Parathyroid adenoma (tissue), 2 donors: ENCODE measurements around the gene CAPZB.

ENCODE experiments used
- H2AFZ ChIP-seq: fragments of 300-600 bp; sonication (generic); one replicate; pipeline ENCODE4 v1.7.0; 2017; ENCODE audit warnings: antibody characterized with exemption, mild to moderate bottlenecking
- H3K27ac ChIP-seq: fragments of 300-600 bp; sonication (generic); one replicate; pipeline ENCODE4 v1.7.0; 2017
- H3K27me3 ChIP-seq: fragments of 300-600 bp; sonication (generic); one replicate; pipeline ENCODE4 v1.7.0; 2017; ENCODE audit warnings: low read length; ENCODE audit not compliant: control insufficient read depth, insufficient read depth
- H3K36me3 ChIP-seq: fragments of 300-600 bp; sonication (generic); one replicate; pipeline ENCODE4 v1.7.0; 2017; ENCODE audit warnings: low read length; ENCODE audit not compliant: control insufficient read depth, insufficient read depth
- H3K4me1 ChIP-seq: fragments of 300-600 bp; sonication (generic); one replicate; pipeline ENCODE4 v1.7.0; 2017; ENCODE audit warnings: control low read depth
- H3K4me2 ChIP-seq: fragments of 300-600 bp; sonication (generic); one replicate; pipeline ENCODE4 v1.7.0; 2017; ENCODE audit warnings: low read length
- H3K4me3 ChIP-seq: fragments of 300-600 bp; sonication (generic); one replicate; pipeline ENCODE4 v1.7.0; 2017; ENCODE audit warnings: low read depth, low read length
- H3K79me2 ChIP-seq: fragments of 300-600 bp; sonication (generic); one replicate; pipeline ENCODE4 v1.7.0; 2017; ENCODE audit warnings: control low read depth
- H3K9ac ChIP-seq: fragments of 300-600 bp; sonication (generic); one replicate; pipeline ENCODE4 v1.7.0; 2017; ENCODE audit warnings: mild to moderate bottlenecking
- H3K9me3 ChIP-seq: fragments of 300-600 bp; sonication (generic); one replicate; pipeline ENCODE4 v1.7.0; 2017; ENCODE audit warnings: low read length; ENCODE audit not compliant: control insufficient read depth
- TF ChIP-seq, protein P1 (sequence below): fragments of 300-600 bp; sonication (generic); IDR thresholded peaks from one replicate; pipeline ENCODE4 v1.7.0; 2017; ENCODE audit warnings: antibody characterized with exemption, mild to moderate bottlenecking
- donor health status: primary hyperparathyroidism.

The CAPZB gene

DNA sequence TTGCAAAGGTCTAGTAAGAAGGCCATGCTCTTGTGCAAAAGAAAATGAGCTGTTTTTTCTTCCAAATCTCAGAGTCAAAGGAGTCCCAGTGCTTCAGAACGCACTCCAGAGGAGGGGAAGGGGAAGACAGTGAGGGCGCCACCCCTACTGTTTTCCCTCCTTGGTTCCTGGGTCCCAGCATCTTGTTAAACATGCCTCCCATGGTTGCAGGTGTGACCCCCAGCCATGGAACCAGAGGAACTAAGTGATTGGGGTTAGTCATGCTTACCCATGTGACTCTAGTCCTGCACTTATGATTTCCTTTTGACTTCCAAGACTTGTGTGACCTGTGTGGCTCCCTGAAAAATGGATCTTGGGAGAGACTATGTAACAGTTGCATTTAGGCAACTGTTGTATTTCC is 190.7 kb downstream of the CAPZB start:
- Histone ChIP-seq H3K79me2 (no peaks in the 10 kb centered on the region), H3K4me1 (no peaks in the 10 kb centered on the region), H3K27me3 (no peaks in the 10 kb centered on the region), H3K4me2 (no peak overlapping the region), H3K36me3 (no peaks in the 10 kb centered on the region), H3K9me3 (no peaks in the 10 kb centered on the region), H2AFZ (no peak overlapping the region), H3K4me3 (no peak overlapping the region), H3K9ac (no peak overlapping the region), H3K27ac (no peak overlapping the region)
- TF ChIP-seq, protein P1, sequence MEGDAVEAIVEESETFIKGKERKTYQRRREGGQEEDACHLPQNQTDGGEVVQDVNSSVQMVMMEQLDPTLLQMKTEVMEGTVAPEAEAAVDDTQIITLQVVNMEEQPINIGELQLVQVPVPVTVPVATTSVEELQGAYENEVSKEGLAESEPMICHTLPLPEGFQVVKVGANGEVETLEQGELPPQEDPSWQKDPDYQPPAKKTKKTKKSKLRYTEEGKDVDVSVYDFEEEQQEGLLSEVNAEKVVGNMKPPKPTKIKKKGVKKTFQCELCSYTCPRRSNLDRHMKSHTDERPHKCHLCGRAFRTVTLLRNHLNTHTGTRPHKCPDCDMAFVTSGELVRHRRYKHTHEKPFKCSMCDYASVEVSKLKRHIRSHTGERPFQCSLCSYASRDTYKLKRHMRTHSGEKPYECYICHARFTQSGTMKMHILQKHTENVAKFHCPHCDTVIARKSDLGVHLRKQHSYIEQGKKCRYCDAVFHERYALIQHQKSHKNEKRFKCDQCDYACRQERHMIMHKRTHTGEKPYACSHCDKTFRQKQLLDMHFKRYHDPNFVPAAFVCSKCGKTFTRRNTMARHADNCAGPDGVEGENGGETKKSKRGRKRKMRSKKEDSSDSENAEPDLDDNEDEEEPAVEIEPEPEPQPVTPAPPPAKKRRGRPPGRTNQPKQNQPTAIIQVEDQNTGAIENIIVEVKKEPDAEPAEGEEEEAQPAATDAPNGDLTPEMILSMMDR = no peak

DNA sequence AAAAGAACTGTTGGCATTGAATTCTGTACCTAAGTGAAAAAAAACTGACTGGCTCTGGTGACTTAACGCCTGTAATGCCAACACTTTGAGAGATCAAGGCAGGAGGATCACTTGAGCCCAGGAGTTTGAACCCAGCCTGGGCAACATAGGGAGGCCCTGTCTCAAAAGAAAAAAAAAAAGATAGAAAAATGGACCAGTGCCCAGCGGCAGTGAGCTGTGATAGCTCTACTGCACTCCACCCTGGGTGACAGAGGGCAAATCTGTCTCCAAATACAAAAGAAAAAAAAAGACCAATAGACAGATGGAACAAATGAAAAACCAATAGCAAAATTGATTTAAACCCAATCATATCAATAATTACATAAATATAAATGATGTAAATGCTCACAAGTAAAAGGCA is 196.1 kb downstream of the CAPZB start:
- H3K4me1 ChIP-seq = no peaks in the 10 kb centered on the region
- H3K9ac ChIP-seq = no peak overlapping the region
- TF ChIP-seq, protein P1 = no peak
- H3K4me2 ChIP-seq = peak overlapping the region; percentile 85
- peak overlapping the region; percentile 56 for H3K4me3 ChIP-seq
- H2AFZ ChIP-seq = peak overlapping the region; percentile 63
- no peaks in the 10 kb centered on the region for H3K27me3 ChIP-seq
- H3K36me3 ChIP-seq = no peaks in the 10 kb centered on the region
- no peak overlapping the region for H3K27ac ChIP-seq
- H3K79me2 ChIP-seq = no peaks in the 10 kb centered on the region
- H3K9me3 ChIP-seq = no peaks in the 10 kb centered on the region
